Effector memory CD4-positive, alpha-beta T cell (primary cell): ENCODE data around the gene IFT25.

Experiments used
- DNase-seq, 3 donors: peaks; one replicate each; pipeline ENCODE4 v3.0.0-alpha.2; 2020
- H3K27ac ChIP-seq: 2 replicates; pipeline ENCODE4 v1.7.0; 2013; ENCODE audit warnings: mild to moderate bottlenecking, low read length, moderate library complexity; ENCODE audit not compliant: insufficient read depth, poor library complexity, severe bottlenecking
- H3K27me3 ChIP-seq: replicated peaks from 2 replicates; pipeline ENCODE4 v1.7.0; 2013; ENCODE audit warnings: mild to moderate bottlenecking, low read length; ENCODE audit not compliant: insufficient read depth, control insufficient read depth, poor library complexity, severe bottlenecking
- H3K36me3 ChIP-seq: 2 replicates; pipeline ENCODE4 v1.7.0; 2013; ENCODE audit warnings: mild to moderate bottlenecking, low read length, moderate library complexity; ENCODE audit not compliant: control insufficient read depth, insufficient read depth
- H3K4me1 ChIP-seq: 2 replicates; pipeline ENCODE4 v1.7.0; 2013; ENCODE audit warnings: low read length, mild to moderate bottlenecking; ENCODE audit not compliant: control insufficient read depth, insufficient read depth, poor library complexity, severe bottlenecking
- H3K4me3 ChIP-seq: 2 replicates; pipeline ENCODE4 v1.7.0; 2013; ENCODE audit warnings: low read length, low read depth, mild to moderate bottlenecking; ENCODE audit not compliant: insufficient read depth, poor library complexity, severe bottlenecking
- H3K9me3 ChIP-seq: 2 replicates; pipeline ENCODE4 v1.7.0; 2013; ENCODE audit warnings: mild to moderate bottlenecking, low read length, moderate library complexity; ENCODE audit not compliant: control insufficient read depth

The IFT25 gene

DNA sequence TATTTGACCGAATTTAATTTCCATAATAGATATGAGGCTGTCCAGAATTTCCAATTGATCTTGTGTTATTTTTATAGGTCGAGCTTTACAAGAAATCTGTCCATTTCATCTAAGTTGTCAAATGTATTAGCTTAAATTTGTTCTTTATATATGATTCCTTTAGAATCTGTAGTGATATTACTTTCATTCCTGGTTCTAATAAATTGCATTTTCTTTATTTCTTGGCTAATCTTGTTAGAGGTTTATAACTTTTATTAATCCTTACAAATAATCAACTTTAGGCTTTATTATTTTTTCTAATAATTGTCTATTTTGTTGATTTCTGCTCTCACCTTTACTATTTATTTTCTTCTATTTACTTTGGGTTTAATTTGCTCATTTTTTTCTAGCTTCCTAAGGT, 14.0 kb downstream of the IFT25 start:
- Histone ChIP-seq H3K27ac (no peak overlapping the region), H3K27me3 (no peaks in the 10 kb centered on the region), H3K4me1 (no peaks in the 10 kb centered on the region), H3K36me3 (peaks cover 28% of the 10 kb centered on the region), H3K4me3 (no peak overlapping the region), H3K9me3 (no peaks in the 10 kb centered on the region)
- DNase-seq: no peak

DNA sequence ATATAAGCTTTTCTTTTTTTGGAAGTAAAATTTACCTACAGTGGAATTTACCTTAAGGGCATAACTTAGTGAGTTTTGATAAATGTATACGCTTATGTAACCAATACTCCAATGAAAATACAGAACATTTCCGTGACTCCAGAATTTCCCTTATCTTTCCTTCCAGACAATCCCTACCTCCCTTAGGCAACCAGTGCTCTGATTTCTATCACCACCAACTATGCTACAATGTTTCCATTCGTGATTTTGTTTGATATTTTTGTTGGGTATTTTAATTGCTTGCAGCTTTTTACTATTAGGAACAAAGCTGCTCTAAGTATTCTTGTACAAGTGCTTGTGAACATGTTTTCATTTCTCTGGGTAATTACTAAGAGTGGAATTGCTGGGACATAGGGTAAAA, 14.6 kb downstream of the IFT25 start:
- Histone ChIP-seq H3K4me3 (no peak overlapping the region), H3K27ac (no peak overlapping the region), H3K9me3 (no peaks in the 10 kb centered on the region), H3K27me3 (no peaks in the 10 kb centered on the region), H3K36me3 (peaks cover 28% of the 10 kb centered on the region), H3K4me1 (no peaks in the 10 kb centered on the region)
- no peak for DNase-seq

DNA sequence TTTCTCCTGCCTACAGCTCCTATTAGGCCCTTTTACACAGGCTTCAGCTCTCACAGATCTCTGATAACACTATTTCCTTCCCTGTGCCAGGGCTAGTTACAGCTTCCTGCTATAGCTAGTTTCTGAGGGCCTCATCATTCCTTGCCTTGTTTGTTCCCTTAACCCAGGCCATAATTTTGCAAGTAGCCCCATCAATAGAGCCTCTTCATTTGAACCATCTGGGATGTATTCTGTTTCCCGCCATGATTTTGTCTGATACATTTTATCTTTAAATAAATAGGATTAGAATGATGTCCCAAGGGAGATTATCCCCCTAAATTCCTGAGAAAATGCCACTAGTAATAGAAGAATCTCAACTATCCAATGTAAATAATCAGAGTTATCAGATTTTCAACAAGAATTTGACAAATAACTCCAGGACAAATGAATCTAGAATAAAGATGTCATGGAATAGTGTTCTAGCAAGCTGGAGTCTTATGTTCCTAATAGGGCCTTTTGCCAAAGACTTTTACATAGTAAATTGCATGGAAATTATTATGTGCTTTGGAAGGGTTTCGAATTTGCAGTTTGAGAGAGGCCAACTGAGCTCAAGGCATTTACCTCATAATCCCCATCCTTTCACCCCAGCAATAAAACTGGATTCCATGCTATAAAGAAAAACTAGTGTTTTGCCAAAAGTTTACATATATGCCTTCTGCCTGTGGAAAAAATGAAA, 16.1 kb downstream of the IFT25 start:
- peaks cover 25% of the 10 kb centered on the region for H3K36me3 ChIP-seq
- H3K4me3 ChIP-seq: no peak overlapping the region
- H3K27ac ChIP-seq: no peak overlapping the region
- no peak for DNase-seq
- no peaks in the 10 kb centered on the region for H3K9me3 ChIP-seq
- no peaks in the 10 kb centered on the region for H3K27me3 ChIP-seq
- H3K4me1 ChIP-seq: no peaks in the 10 kb centered on the region

DNA sequence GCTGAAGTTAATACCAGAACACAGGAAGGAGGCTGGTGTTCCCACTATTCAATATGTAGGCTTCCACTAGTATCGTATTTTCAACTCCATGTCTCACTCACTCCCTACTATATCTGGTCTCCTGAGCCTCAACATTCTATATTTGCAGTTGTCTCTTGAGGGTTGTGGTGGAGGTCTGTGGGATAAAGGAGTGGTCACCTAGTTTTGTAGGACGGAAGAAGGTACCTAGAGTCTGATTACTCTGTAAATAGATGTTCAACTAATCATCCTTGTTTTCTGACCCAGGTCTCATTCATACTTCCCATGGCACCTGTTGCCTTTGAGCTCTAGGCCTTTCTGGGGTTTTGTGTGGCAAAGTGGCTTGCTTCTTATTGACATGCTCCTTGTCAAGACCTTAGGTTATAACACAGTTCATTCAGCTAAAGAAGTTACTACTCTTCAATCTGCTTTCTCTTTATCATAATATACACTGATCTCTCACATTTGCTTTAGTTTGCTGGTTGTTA, 18.1 kb downstream of the IFT25 start:
- Histone ChIP-seq H3K27ac (no peak overlapping the region), H3K27me3 (no peaks in the 10 kb centered on the region), H3K4me3 (no peak overlapping the region), H3K4me1 (no peaks in the 10 kb centered on the region), H3K36me3 (peaks cover 34% of the 10 kb centered on the region), H3K9me3 (no peaks in the 10 kb centered on the region)
- DNase-seq: no peak

DNA sequence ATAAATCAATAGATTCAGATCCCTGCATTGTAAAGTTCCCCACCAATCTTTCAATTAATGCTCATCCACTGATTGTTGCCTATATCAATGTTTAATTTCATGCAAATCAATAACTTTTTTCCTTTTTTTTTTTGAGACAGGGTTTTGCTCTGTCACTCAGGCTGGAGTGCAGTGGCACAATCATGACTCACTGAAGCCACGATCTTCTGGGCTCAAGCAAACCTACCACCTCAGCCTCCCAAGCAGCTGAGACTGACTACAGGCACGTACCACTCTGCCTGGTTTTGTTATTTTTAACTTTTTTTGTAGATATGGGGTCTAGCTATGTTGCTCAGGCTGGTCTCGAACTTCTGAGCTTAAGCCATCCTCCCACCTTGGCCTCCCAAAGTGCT, 25.8 kb downstream of the IFT25 start:
- peaks cover 17% of the 10 kb centered on the region for H3K36me3 ChIP-seq
- no peak overlapping the region for H3K27ac ChIP-seq
- H3K4me3 ChIP-seq: no peak overlapping the region
- H3K4me1 ChIP-seq: no peaks in the 10 kb centered on the region
- H3K27me3 ChIP-seq: no peaks in the 10 kb centered on the region
- no peak for DNase-seq
- no peaks in the 10 kb centered on the region for H3K9me3 ChIP-seq

DNA sequence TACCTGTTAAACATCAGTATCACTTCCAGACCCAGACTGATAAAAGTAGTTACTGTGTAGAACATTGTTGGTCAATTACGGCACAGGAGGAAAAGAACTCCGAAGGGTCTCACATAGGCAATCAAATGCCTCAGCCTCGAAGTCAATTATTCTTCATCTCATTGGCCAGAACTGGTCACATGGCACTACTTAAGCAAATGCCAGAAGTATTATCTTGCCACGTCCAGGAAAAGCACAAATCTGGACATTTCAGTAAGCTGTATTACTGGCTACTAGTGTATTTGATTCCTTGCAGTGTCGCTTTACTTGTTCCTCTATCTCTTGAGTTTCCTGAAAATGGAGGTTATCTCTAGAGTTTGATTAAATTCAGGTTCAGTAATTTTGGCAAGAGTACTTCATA, 27.2 kb downstream of the IFT25 start:
- no peak for DNase-seq
- H3K9me3 ChIP-seq: no peaks in the 10 kb centered on the region
- no peaks in the 10 kb centered on the region for H3K27me3 ChIP-seq
- no peak overlapping the region for H3K27ac ChIP-seq
- H3K4me1 ChIP-seq: no peaks in the 10 kb centered on the region
- no peak overlapping the region for H3K4me3 ChIP-seq
- peaks cover 11% of the 10 kb centered on the region for H3K36me3 ChIP-seq

DNA sequence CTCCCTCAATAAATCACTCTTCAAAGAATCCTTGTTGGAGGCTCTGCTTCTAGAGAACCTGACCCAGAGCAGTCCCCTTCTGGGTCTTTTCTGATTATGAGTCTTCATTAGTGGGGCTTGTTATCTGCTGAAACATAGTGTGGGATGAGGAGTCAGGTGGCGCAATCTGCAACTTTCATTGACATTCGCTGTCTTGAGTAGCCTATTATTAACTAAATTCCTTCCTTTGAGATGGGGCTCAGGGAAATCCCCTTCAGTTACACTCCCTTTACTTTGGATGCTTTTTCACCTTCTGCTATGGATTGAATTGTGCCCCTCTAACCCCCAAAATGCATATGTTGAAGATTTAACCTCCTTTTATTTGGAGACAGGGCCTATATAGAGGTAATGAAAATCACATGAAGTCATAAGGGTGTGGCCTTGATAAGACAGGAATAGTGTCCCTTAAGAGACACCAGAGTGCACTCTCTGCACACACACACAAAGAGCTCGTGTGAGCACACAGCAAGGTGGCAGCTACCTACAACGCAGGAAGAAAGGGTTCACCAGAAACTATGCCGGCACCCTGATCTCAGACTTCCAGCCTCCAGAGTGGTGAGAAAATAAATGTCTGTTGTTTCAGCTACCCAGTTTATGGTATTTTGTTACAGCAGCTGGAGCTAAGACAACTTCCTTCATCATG, 32.0 kb downstream of the IFT25 start:
- Histone ChIP-seq H3K4me1 (no peaks in the 10 kb centered on the region), H3K4me3 (no peak overlapping the region), H3K9me3 (no peaks in the 10 kb centered on the region), H3K36me3 (peaks cover 4% of the 10 kb centered on the region), H3K27ac (no peak overlapping the region), H3K27me3 (no peaks in the 10 kb centered on the region)
- DNase-seq: no peak

DNA sequence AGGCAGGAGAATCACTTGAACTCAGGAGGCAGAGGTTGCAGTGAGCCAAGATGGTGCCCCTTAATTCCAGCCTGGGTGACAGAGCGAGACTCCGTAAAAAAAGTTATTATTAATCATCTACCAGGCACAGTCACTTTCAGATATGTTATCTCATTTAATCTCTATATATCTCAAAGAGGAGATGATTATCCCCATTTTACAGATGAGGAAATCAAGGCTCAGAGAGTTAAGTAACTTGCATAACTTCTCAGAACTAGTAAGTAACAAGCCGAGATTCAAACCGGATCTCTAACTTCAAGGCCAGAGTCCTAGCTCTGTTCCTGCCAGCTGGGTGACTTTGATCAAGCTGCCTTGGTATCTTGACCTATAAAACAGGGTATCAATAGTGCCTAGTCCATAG, 34.1 kb downstream of the IFT25 start:
- Histone ChIP-seq H3K4me1 (no peaks in the 10 kb centered on the region), H3K36me3 (peaks cover 4% of the 10 kb centered on the region), H3K4me3 (no peak overlapping the region), H3K27ac (no peak overlapping the region), H3K27me3 (no peaks in the 10 kb centered on the region), H3K9me3 (no peaks in the 10 kb centered on the region)
- no peak for DNase-seq

DNA sequence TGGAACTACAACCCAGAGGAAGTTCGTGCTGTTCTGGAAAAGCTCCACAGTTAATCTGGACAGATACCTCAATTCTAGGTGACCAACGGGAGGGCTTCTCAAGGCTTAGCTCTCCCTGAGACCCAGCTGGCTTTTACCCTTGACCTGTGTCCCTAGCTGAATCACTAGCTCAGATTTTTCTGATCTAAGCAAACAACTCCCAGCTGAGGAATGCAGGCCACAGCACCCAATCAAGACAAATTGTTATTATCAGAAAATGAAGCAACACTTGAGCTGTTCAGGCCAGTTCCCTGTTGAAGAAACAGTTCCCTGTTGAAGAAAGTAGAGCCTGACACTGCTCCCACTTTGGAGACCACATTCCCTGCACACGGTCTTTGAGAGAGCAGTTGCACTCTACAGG, 35.6 kb downstream of the IFT25 start:
- Histone ChIP-seq H3K27me3 (no peaks in the 10 kb centered on the region), H3K4me1 (no peaks in the 10 kb centered on the region), H3K36me3 (peaks cover 4% of the 10 kb centered on the region), H3K27ac (no peak overlapping the region), H3K4me3 (no peak overlapping the region), H3K9me3 (no peaks in the 10 kb centered on the region)
- no peak for DNase-seq

DNA sequence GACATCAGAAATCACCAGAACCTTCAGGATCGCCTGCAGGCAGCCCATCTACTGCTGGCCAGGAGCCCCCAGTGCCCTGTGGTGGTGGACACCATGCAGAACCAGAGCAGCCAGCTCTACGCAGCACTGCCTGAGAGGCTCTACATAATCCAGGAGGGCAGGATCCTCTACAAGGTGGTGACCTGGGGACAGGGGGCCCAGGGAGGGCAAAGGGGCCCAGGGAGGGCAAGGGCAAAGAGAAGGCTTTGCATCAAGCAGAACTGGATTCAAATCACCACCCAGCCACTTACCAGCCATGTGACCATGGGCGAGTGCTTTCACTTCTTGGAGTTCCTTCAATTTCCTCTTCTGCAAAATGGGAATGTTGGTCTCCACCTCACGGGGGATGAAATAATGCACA, 39.4 kb downstream of the IFT25 start:
- Histone ChIP-seq H3K4me1 (no peaks in the 10 kb centered on the region), H3K9me3 (no peaks in the 10 kb centered on the region), H3K27me3 (no peaks in the 10 kb centered on the region), H3K27ac (no peak overlapping the region), H3K36me3 (no peaks in the 10 kb centered on the region), H3K4me3 (no peak overlapping the region)
- DNase-seq: no peak
